GM12873 (cell line): Measurements from ENCODE around the gene AUTS2.

Experiments
- CTCF ChIP-seq: IDR thresholded peaks from 2 replicates; pipeline ENCODE4 v1.5.1; 2012; ENCODE audit warnings: low read depth, mild to moderate bottlenecking, moderate library complexity, low read length, control low read depth; ENCODE audit not compliant: insufficient read depth; ENCODE audit errors: missing control alignments

The AUTS2 gene

GRCh38 chr7:70406186-70406949 is 808.1 kb downstream of the AUTS2 start:
- no peak for TF ChIP-seq CTCF

- TF ChIP-seq CTCF = no peak
Measured at GRCh38 chr7:70406950-70407209, 808.6 kb downstream of the AUTS2 start.

- TF ChIP-seq CTCF = no peak
Measured at GRCh38 chr7:70408477-70408876, 810.2 kb downstream of the AUTS2 start.

GRCh38 chr7:70408891-70409290 is 810.6 kb downstream of the AUTS2 start:
- no peak for TF ChIP-seq CTCF

DNA sequence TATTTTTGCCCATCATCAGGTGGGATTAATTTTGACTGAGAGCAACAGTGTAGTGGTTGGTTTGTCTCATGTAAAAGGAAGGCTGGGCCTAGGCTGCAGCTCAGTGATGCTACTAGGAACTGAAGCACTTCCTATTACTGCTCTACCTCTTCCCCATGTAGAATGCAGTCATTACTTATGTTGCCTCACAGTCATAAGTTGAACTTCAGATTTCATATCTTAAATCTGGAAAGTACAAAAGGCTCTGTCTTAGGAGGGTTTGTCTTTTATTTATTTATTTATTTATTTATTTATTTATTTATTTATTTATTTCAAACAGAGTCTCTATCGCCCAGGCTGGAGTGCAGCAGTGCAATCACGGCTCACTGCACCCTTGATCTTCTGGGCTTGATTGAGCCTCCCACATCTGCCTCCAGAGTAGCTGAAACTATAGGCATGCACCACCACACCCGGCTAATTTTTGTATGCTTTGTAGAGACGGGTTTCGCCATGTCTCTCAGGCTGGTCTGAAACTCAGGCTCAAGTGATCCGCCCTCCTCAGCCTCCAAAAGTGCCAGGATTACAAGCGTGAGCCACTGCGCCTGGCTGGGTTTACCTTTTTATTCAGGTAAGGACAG is 812.0 kb downstream of the AUTS2 start:
- no peak for TF ChIP-seq CTCF

GRCh38 chr7:70414368-70414767 is 816.1 kb downstream of the AUTS2 start:
- TF ChIP-seq CTCF = no peak

DNA sequence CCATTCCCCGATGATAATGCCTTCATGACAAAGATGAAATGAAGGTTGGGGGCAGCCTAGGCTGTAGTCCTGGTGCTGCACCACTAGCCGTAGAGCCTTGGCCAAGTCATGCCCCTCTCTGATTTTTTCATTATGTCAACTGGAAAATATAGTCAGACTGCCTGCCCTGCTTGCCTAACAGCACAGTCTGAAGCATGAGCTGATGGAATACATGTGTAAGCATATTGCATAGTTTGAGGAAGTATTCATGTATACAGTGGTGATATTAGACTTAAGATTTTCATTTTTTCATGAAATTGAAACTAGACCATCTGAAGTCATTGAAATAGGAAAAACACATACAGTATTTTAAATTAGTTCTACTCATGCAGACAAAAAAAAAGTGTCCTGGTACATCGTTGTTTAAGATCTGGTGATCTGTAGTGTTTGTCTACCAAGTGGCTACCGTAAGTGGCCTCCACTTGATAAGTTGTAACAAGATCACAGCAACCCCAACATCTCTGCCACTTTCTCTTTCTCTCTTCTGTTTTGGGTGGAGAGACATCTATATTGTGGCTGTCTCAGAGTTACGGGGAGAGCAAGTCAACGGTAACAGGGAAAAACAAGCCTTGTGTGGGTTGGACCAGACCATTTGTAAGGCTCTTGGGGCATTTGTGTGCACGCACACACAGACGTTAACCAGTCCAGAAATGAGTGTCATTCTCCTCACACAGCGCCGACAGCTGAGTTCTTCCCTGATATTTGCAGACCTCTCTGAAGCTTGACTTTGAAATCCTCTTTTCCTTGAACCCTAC is 817.1 kb downstream of the AUTS2 start:
- TF ChIP-seq CTCF = no peak
